22Rv1 (cell line): ENCODE results near the gene MYLK.

ENCODE experiments used
- CTCF ChIP-seq: fragments of 450-650 bp; IDR thresholded peaks from 2 replicates; pipeline ENCODE4 v1.5.1; 2017; ENCODE audit warnings: mild to moderate bottlenecking
- ZFX ChIP-seq: fragments of 450-650 bp; IDR thresholded peaks from 2 replicates; pipeline ENCODE4 v1.6.1; 2017; ENCODE audit warnings: antibody characterized with exemption, borderline replicate concordance

GRCh38 chr3:123802007-123802625, 82.0 kb downstream of the MYLK start:
- TF ChIP-seq CTCF: no peak
- no peak for TF ChIP-seq ZFX
